ENCODE results near the gene MACROD2.

Gene MACROD2

DNA sequence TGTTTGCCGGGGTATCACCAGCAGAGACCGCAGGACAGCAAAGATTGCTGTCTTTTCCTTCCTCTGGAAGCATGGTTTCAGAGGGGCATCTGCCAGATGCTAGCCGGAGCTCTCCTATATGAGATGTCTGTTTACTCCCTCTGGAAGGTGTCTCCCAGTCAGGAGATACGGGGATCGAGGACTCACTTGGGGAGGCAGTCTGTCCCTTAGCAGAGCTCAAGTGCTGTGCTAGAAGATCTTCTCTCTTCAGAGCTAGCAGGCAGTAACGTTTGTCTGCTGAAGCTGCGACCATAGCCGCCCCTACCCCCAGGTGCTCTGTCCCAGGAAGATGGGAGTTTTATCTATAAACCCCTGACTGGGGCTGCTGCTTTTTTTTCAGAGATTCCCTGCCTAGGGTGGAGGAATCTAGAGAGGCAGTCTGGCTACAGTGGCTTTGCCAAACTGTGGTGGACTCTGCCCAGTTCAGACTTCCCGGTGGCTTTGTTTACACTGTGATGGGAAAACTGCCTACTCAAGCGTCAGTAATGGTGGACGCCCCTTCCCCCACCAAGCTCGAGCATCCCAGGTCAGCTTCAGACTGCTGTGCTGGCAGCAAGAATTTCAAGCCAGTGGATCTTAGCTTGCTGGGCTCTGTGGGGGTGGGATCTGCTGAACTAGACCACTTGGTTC lies 475.0 kb downstream of the MACROD2 start:
- DNase-seq (no peak), ATAC-seq (no peak)

GRCh38 chr20:14470977-14471661 lies 475.8 kb downstream of the MACROD2 start:
- no peak for ATAC-seq
- no peak for DNase-seq

- no peak for ATAC-seq
- DNase-seq, result no peak
Observed at GRCh38 chr20:14477125-14477524, 481.8 kb downstream of the MACROD2 start.

GRCh38 chr20:14478126-14478525 lies 482.8 kb downstream of the MACROD2 start:
- ATAC-seq (no peak), DNase-seq (no peak)

- DNase-seq, result no peak
- ATAC-seq, result no peak
Observed at GRCh38 chr20:14481863-14482262, 486.5 kb downstream of the MACROD2 start.

DNA sequence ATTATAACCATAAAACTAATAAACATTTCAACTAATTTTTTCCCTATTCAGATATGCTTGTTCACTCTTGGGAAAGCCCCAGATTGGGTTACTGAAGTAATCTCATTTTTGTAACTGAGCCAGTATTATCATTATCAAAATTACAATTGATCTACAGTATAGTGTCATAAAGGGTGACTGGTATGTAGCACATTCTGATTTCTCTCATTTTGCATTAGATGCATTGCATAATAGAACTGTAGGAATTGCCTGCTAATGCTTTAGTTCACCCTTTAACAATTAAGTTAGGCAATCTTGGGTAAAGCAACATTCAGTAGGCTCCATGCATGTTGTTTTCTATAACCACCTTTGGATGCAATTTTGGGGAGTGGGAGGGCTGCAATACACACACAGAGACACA lies 492.9 kb downstream of the MACROD2 start:
- no peak for DNase-seq
- no peak for ATAC-seq

DNA sequence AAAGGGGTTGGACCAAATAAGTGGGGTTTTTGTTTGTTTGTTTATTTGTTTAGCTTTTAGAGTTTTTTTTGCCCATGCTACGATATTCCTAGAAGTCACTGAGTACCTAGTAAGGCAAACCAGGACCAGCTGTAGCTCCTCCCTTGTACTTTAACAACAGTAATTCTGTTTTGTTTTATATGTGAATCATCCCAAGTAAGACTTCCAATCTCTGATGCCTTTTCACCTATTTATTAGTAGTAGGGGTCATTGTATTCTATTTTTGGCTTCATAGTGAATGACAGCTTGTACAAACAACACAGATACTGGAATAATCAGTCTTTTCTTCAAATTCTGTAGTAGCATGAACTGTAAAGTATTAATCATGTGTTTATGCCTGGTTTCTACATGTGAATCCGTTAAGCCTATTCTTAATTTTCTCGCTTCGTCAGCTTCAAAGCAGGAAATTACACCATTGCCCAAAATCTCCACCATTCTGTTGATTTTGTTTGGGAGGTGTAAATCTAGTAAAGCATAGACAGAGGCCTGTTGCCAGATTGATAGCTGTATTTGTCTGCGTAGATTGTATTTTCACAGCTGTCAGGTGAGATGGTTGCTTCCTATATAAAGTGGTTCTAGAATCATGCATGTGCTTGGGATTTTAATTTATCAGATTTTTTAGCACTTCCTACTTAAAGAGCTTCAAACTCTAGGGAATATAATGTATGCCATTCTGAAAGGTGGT lies 493.6 kb downstream of the MACROD2 start:
- no peak for DNase-seq
- ATAC-seq, result no peak

- no peak for ATAC-seq
- no peak for DNase-seq
Observed at GRCh38 chr20:14489544-14489943, 494.2 kb downstream of the MACROD2 start.

GRCh38 chr20:14491436-14491835 lies 496.1 kb downstream of the MACROD2 start:
- no peak for ATAC-seq

DNA sequence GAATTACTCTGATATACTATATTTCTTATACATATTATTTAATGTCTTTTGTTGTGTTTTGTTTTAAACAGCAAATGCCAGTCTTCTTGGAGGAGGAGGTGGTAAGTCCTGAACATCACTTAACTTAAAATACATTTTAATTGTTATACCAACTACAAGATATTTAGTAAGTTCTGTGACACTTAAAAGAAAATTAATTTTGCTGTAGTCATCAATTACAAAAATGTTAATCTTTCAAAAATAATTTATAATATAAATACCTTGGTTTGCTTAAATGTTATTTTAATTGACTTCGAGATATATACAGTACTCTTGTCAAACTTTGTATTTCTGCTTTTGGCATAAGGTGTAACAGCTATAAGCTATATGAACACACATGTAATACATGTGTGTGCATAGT lies 498.1 kb downstream of the MACROD2 start:
- DNase-seq (no peak), ATAC-seq (no peak)

More at GRCh38 chr20:14491436-14491835, 496.1 kb downstream of the MACROD2 start:
- DNase-seq, result no peak

DNA sequence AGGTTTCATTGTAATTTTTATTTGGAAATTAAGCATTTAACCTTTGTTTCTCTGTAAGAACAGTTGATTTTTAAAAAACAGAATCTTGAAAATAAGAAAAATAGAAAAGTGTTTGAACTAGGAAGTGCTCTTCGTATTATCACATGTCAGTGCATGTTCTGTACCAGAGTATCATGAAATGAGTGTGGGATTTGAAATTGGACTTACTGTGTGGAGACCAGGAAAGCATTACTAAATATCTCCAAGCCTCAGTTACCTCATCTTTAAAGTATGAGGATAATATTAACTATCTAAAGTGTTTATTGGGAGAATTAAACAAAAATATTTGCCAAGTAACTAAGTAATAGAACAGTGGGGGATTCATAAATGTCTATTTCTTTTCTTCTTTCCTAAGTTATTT lies 499.0 kb downstream of the MACROD2 start:
- DNase-seq (no peak), ATAC-seq (no peak)

DNA sequence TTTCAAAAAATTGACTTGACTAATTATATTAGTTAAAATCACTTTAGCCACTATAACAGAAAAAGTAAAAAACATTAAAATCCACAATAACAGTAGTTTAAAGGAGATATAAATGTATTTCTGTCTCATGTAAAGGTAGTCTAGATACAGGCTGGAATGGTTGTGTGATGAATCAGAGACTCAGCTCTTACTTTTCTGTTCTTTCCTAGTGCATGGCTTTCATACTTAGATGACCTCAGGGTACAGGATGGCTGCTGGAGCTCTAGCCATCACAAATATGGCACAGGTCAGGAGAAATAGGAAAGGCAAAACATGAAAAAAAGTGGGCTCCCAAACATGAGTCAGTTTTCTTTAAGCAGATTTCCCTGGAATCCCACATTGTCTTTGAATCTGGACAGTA lies 499.8 kb downstream of the MACROD2 start:
- no peak for DNase-seq
- no peak for ATAC-seq

DNA sequence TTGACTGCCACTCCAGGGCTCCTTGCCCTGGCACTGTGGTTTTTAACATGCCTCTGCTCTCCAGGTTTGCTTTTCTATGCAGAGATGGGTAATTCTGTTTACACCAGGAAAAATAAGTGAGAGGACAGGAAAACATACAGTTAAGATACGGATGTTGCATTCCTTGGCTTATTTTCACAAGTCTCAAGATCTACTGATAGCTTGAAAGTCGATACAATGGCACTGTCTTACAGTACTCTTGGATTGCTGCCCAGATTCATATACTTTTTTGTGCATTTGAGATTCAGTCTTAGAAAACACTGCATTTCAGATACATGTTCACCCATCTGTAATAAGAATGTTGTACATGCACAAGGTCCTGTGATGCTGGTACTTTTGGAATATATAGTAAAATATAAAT lies 501.7 kb downstream of the MACROD2 start:
- ATAC-seq, result no peak
- no peak for DNase-seq

DNA sequence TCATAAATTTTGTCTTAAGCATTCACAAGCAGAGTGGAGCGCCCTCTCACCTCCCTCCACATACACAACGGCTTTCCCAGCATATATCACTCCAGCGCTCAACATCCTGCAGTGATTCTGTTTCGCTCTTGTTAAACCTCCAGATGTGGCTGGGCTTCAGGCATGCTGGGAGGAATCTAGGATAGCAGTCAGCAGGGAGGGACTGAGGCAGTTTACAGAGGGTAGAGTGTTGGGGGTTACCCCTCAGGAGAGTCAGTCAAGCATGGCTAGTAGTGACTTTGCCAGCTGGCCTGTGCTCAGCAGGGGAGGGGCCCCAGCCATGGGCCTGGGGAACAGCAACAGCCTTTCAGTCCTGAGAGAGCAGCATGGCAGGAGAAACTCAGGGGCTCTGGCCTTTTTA lies 503.5 kb downstream of the MACROD2 start:
- no peak for ATAC-seq
- DNase-seq, result no peak

DNA sequence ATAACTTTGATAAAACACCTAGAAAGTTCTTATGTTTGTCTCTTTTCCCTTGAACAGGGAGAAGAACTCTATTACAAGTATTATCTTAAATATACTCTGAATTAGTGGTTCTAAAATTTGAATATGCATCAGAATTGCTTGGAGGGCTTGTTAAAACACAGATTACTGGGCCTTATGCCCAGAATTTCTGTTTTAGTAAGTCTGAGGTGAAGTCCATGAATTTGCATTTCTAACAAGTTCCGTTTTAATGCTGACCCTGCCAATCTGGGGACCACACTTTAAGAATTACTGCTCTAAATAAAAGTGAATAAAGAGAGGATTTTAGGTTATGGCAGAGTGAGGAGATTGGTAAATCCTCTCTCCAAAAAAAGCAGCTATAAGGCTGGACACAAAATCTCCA lies 510.2 kb downstream of the MACROD2 start:
- ATAC-seq (no peak), DNase-seq (no peak)

GRCh38 chr20:14507711-14508110 lies 512.4 kb downstream of the MACROD2 start:
- DNase-seq, result no peak
- no peak for ATAC-seq

- DNase-seq (no peak), ATAC-seq (no peak)
Observed at GRCh38 chr20:14510341-14510740, 515.0 kb downstream of the MACROD2 start.

- ATAC-seq (no peak), DNase-seq (no peak)
Observed at GRCh38 chr20:14512839-14513238, 517.5 kb downstream of the MACROD2 start.

DNA sequence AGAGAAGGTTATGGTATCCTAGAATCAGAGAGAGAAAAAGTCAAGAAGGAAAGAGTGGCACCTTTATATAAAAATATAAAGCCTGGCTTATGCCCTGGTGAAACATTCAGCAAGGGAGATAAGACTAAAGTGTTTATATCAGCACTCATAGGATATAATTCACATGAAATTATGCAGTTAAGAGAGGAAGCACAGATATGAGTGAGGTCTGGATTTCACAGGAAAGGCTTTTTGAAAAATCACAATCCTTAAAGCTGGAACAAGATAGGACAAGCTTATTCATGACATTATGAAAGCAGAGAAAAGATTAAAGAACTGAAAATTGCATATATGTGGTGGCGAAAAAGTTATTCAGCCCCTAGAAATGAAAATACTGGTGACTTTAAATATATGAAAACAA lies 523.3 kb downstream of the MACROD2 start:
- ATAC-seq (no peak), DNase-seq (no peak)

- ATAC-seq (no peak), DNase-seq (no peak)
Observed at GRCh38 chr20:14521016-14521415, 525.7 kb downstream of the MACROD2 start.

DNA sequence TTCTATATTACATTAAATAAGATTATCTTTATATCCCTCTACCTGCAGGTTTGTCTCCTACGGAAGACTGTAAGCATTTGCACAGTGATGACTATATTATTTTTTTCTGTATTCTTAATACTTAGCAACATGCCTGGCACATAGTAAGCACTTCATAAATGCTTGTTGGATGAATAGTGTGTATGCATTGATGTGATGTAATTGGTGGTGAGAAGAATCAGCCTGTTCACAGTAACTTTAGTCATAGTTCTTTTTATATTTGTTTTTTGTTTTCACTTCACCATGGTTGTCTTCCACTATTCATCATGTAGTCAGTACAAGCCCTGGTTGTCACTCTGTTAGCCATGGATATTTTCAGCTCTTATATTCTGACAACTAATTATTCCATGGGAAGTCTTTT lies 526.1 kb downstream of the MACROD2 start:
- ATAC-seq (no peak), DNase-seq (no peak)

DNA sequence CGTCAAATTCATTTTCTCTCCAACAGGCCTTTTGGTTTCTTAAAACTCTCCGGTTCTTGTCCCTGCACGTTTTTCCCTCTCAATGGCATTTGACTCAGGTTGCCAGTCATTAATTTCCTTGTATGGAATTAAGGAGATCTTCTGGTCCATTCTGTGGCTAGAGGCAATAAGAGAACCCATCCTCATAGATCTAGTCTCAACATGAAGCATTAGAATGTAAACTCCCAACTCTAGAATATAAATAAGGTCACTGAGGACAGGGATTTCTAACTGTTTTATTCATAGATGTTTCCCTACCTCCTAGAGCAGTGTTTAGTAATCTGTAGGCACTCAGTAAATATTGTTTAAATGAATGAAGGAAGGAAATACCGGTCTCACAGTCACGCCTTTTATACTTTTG lies 527.3 kb downstream of the MACROD2 start:
- no peak for DNase-seq
- no peak for ATAC-seq

DNA sequence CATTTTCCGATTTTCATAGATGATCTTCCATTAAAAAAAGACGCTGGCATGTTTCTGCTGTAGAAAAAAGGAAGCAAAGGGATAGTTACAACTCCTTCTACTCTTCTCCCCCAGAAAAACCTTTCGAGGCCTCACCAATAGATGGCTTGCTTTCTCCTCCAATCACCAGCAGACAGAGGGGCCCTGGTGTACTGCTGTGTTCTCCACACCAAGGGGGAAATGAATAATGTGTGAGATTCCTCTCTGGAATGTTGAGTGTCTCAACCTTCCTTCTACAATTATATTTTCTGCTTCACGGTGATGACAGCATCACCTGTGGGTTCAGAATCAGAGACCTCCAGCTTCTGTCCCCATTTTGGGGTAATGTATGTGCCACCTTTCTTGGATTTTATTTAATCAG lies 527.8 kb downstream of the MACROD2 start:
- no peak for DNase-seq
- ATAC-seq, result no peak

DNA sequence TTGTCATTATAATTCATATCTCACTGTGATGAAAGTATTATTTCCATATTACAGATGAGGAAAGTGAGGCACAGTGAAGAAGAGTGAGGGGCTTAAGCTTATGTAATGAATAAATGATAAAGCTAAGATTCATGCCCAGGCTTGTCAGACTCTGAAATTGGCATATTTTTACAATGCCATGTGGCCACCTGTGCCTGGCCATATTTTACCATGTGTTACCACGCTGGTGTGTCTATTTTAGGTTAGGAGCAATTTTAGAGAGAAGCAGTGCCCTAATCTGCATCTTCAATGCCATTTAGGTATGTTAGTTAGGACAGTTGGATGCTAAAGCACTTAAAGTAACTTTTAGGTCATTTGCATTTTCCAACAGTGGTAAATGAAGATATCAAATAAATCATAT lies 530.1 kb downstream of the MACROD2 start:
- no peak for DNase-seq
- ATAC-seq, result no peak

Measured in stimulated activated naive CD8-positive, alpha-beta T cell treated with anti-CD3 and anti-CD28 coated beads, Interleukin-15, Interleukin-2, amounts not matched to agents 100 U/mL and 50 U/mL, for 24 hours (primary cell).